Tibial artery (tissue), 4 donors: ENCODE measurements around the gene KDM6B.

Experiments used
- DNase-seq, 2 donors: peaks; one replicate each; pipeline ENCODE4 v3.0.0-alpha.2; 2019
- H3K27ac ChIP-seq, 2 donors: fragments of 200-600 bp; sonication (generic) in 1 of 2; 1 replicate in 1 of 2; 2 replicates in 1 of 2; pipeline ENCODE4 v1.5.1; 2018 to 2019; ENCODE audit warnings: mild to moderate bottlenecking in 1 of 2
- H3K27me3 ChIP-seq, 2 donors: fragments of 200-600 bp; sonication (generic) in 1 of 2; one replicate each; pipeline versions ENCODE4 v1.5.1 to v1.6.0; 2016 to 2019
- H3K36me3 ChIP-seq, 3 donors: fragments of 200-600 bp; sonication (generic) in 2 of 3; one replicate each; pipeline ENCODE4 v1.5.1; 2016 to 2019; ENCODE audit warnings: mild to moderate bottlenecking in 2 of 3
- H3K4me1 ChIP-seq, 4 donors: fragments of 200-600 bp; sonication (generic) in 2 of 4; 1 replicate in 3 of 4; 2 replicates in 1 of 4; pipeline ENCODE4 v1.5.1; 2016 to 2019
- H3K4me3 ChIP-seq, 2 donors: fragments of 200-600 bp; sonication (generic) in 1 of 2; 1 replicate in 1 of 2; 2 replicates in 1 of 2; pipeline ENCODE4 v1.5.1; 2018 to 2019; ENCODE audit warnings: mild to moderate bottlenecking in 2 of 2
- H3K9me3 ChIP-seq, 3 donors: fragments of 200-600 bp; sonication (generic) in 1 of 3; one replicate each; pipeline ENCODE4 v1.5.1; 2016 to 2019
- CTCF ChIP-seq, 2 experiments: fragments of 200-600 bp in 1 of 2; fragments of 450-650 bp in 1 of 2; IDR thresholded peaks; one replicate each; pipeline ENCODE4 v1.5.1; 2017 to 2019; ENCODE audit warnings: antibody characterized with exemption in 2 of 2, mild to moderate bottlenecking in 1 of 2, moderate library complexity in 1 of 2
- intact Hi-C: fragments of 100-400 bp; cut with DNase I; formaldehyde crosslinking; loops from one replicate; pipeline ENCODE4 v1.15.0; 2023; ENCODE audit warnings: low total_unique reads

Gene KDM6B

GRCh38 chr17:7842380-7843256 is 8.6 kb downstream of the KDM6B start:
- H3K27ac ChIP-seq, result peak overlapping the region; percentile 89 to 95
- H3K4me1 ChIP-seq, result peaks cover 4 to 63% (median 41%) of the 10 kb centered on the region in 4 donors
- H3K4me3 ChIP-seq, result peak overlapping the region; percentile 64 to 84
- no peaks in the 10 kb centered on the region for H3K27me3 ChIP-seq
- DNase-seq, result peak; percentile 87 to 90
- intact Hi-C loops, result loop anchor here (10.0 kb wide), 1 partner anchor 312 kb away; the partner anchor contains the start of gene PER1
- no peak for TF ChIP-seq CTCF (IDR thresholded peaks at IDR 0.05)
- H3K36me3 ChIP-seq, result peaks cover 19 to 22% (median 21%) of the 10 kb centered on the region in 3 donors
- no peaks in the 10 kb centered on the region for H3K9me3 ChIP-seq

DNA sequence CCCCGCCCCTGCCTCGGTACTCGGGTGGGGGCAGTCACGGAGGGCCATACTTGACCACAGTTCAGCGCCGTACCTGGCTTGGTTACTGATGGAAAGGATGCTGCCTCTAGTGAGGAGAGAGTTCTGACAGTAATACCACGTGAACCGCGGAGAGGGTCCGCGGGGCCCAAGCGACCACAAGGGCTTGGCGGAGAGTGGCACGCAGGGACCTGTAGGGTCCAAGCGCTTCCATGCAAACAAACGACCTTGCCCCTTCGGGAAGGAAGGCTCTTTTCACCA is 9.2 kb downstream of the KDM6B start:
- DNase-seq, result no peak
- Histone ChIP-seq H3K27me3 (no peaks in the 10 kb centered on the region), H3K4me3 (peak overlapping the region; percentile 64 to 84), H3K4me1 (peaks cover 4 to 58% (median 35%) of the 10 kb centered on the region in 4 donors), H3K27ac (peak overlapping the region; percentile 89 to 95), H3K9me3 (no peaks in the 10 kb centered on the region), H3K36me3 (peaks cover 19 to 28% (median 27%) of the 10 kb centered on the region in 3 donors)
- intact Hi-C loops, result loop anchor here (10.0 kb wide), 1 partner anchor 312 kb away; the partner anchor contains the start of gene PER1
- no peak for TF ChIP-seq CTCF (IDR thresholded peaks at IDR 0.05)

DNA sequence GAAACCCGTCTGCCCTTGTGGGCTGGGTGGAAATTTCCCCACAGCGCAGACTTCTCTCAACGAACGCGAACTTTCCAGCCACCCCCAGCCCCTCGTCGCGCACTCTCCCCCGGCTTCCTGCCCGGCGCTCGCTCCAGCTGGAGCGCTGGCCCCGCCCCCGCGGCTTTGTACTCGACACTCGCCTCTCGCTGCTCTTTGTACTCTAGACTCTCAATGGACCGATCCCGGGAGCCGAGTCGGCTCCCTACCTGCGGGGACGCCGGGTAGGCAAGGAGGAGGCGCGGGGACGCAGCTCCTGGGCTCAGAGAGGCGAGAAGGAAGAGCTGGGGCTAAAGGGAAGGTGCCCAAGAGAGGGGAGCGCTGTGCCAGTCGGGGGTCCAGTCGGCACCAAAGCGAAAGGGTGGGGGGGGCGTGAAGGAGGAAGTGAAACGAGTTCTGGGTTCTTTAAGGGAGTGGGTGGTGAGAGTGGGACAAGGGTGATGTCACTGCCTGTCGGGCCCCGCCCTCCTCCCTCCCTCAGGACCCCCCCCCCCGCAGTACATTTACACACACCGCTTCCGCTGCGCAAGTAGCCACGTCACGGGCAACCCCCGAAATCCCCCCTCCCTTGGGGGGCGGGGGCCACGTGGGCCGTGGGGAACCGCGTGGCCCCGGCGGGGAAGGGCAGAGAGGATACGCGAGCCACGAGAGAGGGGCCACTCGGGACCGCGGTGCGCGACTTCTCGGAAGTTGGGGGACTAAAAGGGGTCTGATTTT is 9.7 kb downstream of the KDM6B start:
- H3K27me3 ChIP-seq, result no peaks in the 10 kb centered on the region
- H3K4me3 ChIP-seq, result peak overlapping the region; percentile 64 to 84
- TF ChIP-seq CTCF (IDR thresholded peaks at IDR 0.05), result no peak
- peaks cover 24 to 33% (median 32%) of the 10 kb centered on the region in 3 donors for H3K36me3 ChIP-seq
- H3K9me3 ChIP-seq, result no peaks in the 10 kb centered on the region
- H3K27ac ChIP-seq, result peak overlapping the region; percentile 89 to 95
- peaks cover 4 to 52% (median 31%) of the 10 kb centered on the region in 4 donors for H3K4me1 ChIP-seq
- intact Hi-C loops, result loop anchor here (10.0 kb wide), 1 partner anchor 311 kb away; the partner anchor contains the start of gene PER1
- peak; percentile 82 to 89 for DNase-seq

- Histone ChIP-seq H3K4me1 (peaks cover 4 to 51% (median 28%) of the 10 kb centered on the region in 4 donors), H3K27ac (peak overlapping the region; percentile 89 to 95), H3K9me3 (no peaks in the 10 kb centered on the region), H3K27me3 (no peaks in the 10 kb centered on the region), H3K36me3 (peaks cover 30 to 41% (median 40%) of the 10 kb centered on the region in 3 donors), H3K4me3 (peak overlapping the region; percentile 64 to 84)
- TF ChIP-seq CTCF (IDR thresholded peaks at IDR 0.05), result no peak
- intact Hi-C loops, result loop anchor here (10.0 kb wide), 1 partner anchor 310 kb away; the partner anchor contains the start of gene PER1
- DNase-seq, result peak; percentile 93 to 97
Observed at GRCh38 chr17:7844292-7845154, 10.5 kb downstream of the KDM6B start.
